Frontal cortex (tissue), 4 donors: Measurements from ENCODE around the gene DENR. TPM values are rescaled to one million over a fixed set of nuclear protein-coding genes. Genes with fewer than 3 reads are reported as not detected.
A peak's percentile ranks its signal among the peaks of the same experiment; 100 is the strongest.
"Not testable (repeated sequence)": the region's sequence is repeated elsewhere in the genome, so short reads cannot be mapped to it uniquely, and the experiment has no call there.

Experiments used
- DNase-seq, 2 donors: peaks; one replicate each; pipeline ENCODE4 v3.0.0; 2012; ENCODE audit warnings: low spot score in 2 of 2
- FAIRE-seq: peaks from 2 replicates; lab custom pipeline; 2012; peaks lifted over from hg19 to GRCh38; lab: Jason Lieb, UNC
- total RNA-seq: library from RNA; depleted of rRNA; stranded (reverse); fragments of >200 nt; gene quantifications from one replicate; pipeline ENCODE4 v1.2.3, GENCODE V29; 2014
- donor health status: control.
- donor health status: control.
- donor health status: control.

The DENR gene
- total RNA-seq, result 48.9 TPM

GRCh38 chr12:122752464-122753318 lies at the start of gene DENR:
DENR (plus strand) TSS chr12:122752824; CDS start chr12:122753702, 878 bp downstream.
- no peak for FAIRE-seq
- peak; percentile 89 to 95 for DNase-seq

- not testable (repeated sequence) for FAIRE-seq
These were observed 49.6 kb upstream of the DENR start, which contains the start of gene HCAR2 for GRCh38 chr12:122702890-122703611. HCAR2 (minus strand) TSS chr12:122703357; CDS start chr12:122703283, 74 bp downstream.

GRCh38 chr12:122703841-122704240 lies 48.8 kb upstream of the DENR start:
- DNase-seq, FAIRE-seq: not testable (repeated sequence)

More at GRCh38 chr12:122702890-122703611, 49.6 kb upstream of the DENR start, which contains the start of gene HCAR2:
- DNase-seq, result not testable (repeated sequence)

- DNase-seq, FAIRE-seq: not testable (repeated sequence)
These were observed 43.3 kb upstream of the DENR start for GRCh38 chr12:122709287-122709686.

GRCh38 chr12:122710341-122710740 lies 42.3 kb upstream of the DENR start:
- not testable (repeated sequence) for FAIRE-seq, DNase-seq

GRCh38 chr12:122711266-122711665 lies 41.4 kb upstream of the DENR start:
- not testable (repeated sequence) for DNase-seq, FAIRE-seq

- FAIRE-seq, DNase-seq: not testable (repeated sequence)
These were observed 39.0 kb upstream of the DENR start for GRCh38 chr12:122713491-122714188.

GRCh38 chr12:122715211-122715610 lies 37.4 kb upstream of the DENR start:
- not testable (repeated sequence) for FAIRE-seq, DNase-seq

- not testable (repeated sequence) for DNase-seq, FAIRE-seq
These were observed 36.0 kb upstream of the DENR start, which contains the start of gene HCAR3 for GRCh38 chr12:122716658-122717057. HCAR3 (minus strand) TSS chr12:122716811; CDS start chr12:122716737, 74 bp downstream.

- FAIRE-seq, result no peak
- no peak for DNase-seq
These were observed 31.5 kb upstream of the DENR start for GRCh38 chr12:122721057-122721545.

GRCh38 chr12:122722387-122722786 lies 30.2 kb upstream of the DENR start:
- DNase-seq (no peak), FAIRE-seq (no peak)

- FAIRE-seq (no peak), DNase-seq (no peak)
These were observed 27.9 kb upstream of the DENR start for GRCh38 chr12:122724641-122725243.

GRCh38 chr12:122725452-122726079 lies 27.1 kb upstream of the DENR start:
- FAIRE-seq, result no peak

GRCh38 chr12:122726080-122726558 lies 26.5 kb upstream of the DENR start:
- FAIRE-seq (no peak), DNase-seq (no peak)

More at GRCh38 chr12:122725452-122726079, 27.1 kb upstream of the DENR start:
- no peak for DNase-seq

GRCh38 chr12:122729583-122730214 lies 22.9 kb upstream of the DENR start:
- no peak for FAIRE-seq

GRCh38 chr12:122730215-122731014 lies 22.2 kb upstream of the DENR start, which contains the start of gene HCAR1:
HCAR1 (minus strand) TSS chr12:122730844; CDS start chr12:122730339, 505 bp downstream.
- DNase-seq (no peak), FAIRE-seq (no peak)

More at GRCh38 chr12:122729583-122730214, 22.9 kb upstream of the DENR start:
- DNase-seq, result no peak

- DNase-seq (no peak), FAIRE-seq (no peak)
These were observed 20.5 kb upstream of the DENR start for GRCh38 chr12:122732170-122732569.
